Measurements from ENCODE around the gene LETM1. TPM values are rescaled to one million over a fixed set of nuclear protein-coding genes. Genes with fewer than 3 reads are reported as not detected.

Gene LETM1
- total RNA-seq = 56.1 TPM

GRCh38 chr4:1856071-1856942 is at the start of gene LETM1:
TSS of gene LETM1 (minus strand) at chr4:1856156. CDS start at chr4:1855950, 206 bp downstream.
- DNase-seq (ENCODE audit: low spot score) = peak; percentile 95

- DNase-seq (ENCODE audit: low spot score) = no peak
These were observed 48.1 kb upstream of the LETM1 start for GRCh38 chr4:1904042-1904441.

- no peak for DNase-seq (ENCODE audit: low spot score)
These were observed 47.1 kb upstream of the LETM1 start for GRCh38 chr4:1903035-1903434.

- no peak for DNase-seq (ENCODE audit: low spot score)
These were observed 46.3 kb upstream of the LETM1 start for GRCh38 chr4:1902243-1902642.

- DNase-seq (ENCODE audit: low spot score) = no peak
These were observed 45.2 kb upstream of the LETM1 start for GRCh38 chr4:1901127-1901526.

- DNase-seq (ENCODE audit: low spot score) = no peak
These were observed 44.7 kb upstream of the LETM1 start for GRCh38 chr4:1900624-1901023.

GRCh38 chr4:1900087-1900433 is 44.1 kb upstream of the LETM1 start:
- no peak for DNase-seq (ENCODE audit: low spot score)

GRCh38 chr4:1899149-1900086 is 43.5 kb upstream of the LETM1 start:
- DNase-seq (ENCODE audit: low spot score) = peak; percentile 73

- DNase-seq (ENCODE audit: low spot score) = no peak
These were observed 42.7 kb upstream of the LETM1 start for GRCh38 chr4:1898681-1899080.

GRCh38 chr4:1898007-1898406 is 42.1 kb upstream of the LETM1 start:
- no peak for DNase-seq (ENCODE audit: low spot score)

GRCh38 chr4:1896658-1896991 is 40.7 kb upstream of the LETM1 start:
- DNase-seq (ENCODE audit: low spot score) = no peak

GRCh38 chr4:1895971-1896657 is 40.2 kb upstream of the LETM1 start:
- no peak for DNase-seq (ENCODE audit: low spot score)

GRCh38 chr4:1890979-1891570 is 35.1 kb upstream of the LETM1 start:
- DNase-seq (ENCODE audit: low spot score) = no peak

GRCh38 chr4:1887052-1887451 is 31.1 kb upstream of the LETM1 start:
- DNase-seq (ENCODE audit: low spot score) = no peak

GRCh38 chr4:1885414-1885813 is 29.5 kb upstream of the LETM1 start:
- DNase-seq (ENCODE audit: low spot score) = no peak

- DNase-seq (ENCODE audit: low spot score) = no peak
These were observed 27.6 kb upstream of the LETM1 start for GRCh38 chr4:1883583-1883982.

GRCh38 chr4:1882850-1883271 is 26.9 kb upstream of the LETM1 start:
- DNase-seq (ENCODE audit: low spot score) = no peak

GRCh38 chr4:1880332-1880731 is 24.4 kb upstream of the LETM1 start:
- DNase-seq (ENCODE audit: low spot score) = no peak

GRCh38 chr4:1879485-1879884 is 23.5 kb upstream of the LETM1 start:
- DNase-seq (ENCODE audit: low spot score) = no peak

- no peak for DNase-seq (ENCODE audit: low spot score)
These were observed 18.2 kb upstream of the LETM1 start for GRCh38 chr4:1874201-1874600.

- DNase-seq (ENCODE audit: low spot score) = no peak
These were observed 17.8 kb upstream of the LETM1 start for GRCh38 chr4:1873776-1874175.

- DNase-seq (ENCODE audit: low spot score) = no peak
These were observed 17.3 kb upstream of the LETM1 start for GRCh38 chr4:1873291-1873690.

All from ureter (tissue), 1 donor.